ENCODE results near the gene PLEKHA7.

The PLEKHA7 gene

DNA sequence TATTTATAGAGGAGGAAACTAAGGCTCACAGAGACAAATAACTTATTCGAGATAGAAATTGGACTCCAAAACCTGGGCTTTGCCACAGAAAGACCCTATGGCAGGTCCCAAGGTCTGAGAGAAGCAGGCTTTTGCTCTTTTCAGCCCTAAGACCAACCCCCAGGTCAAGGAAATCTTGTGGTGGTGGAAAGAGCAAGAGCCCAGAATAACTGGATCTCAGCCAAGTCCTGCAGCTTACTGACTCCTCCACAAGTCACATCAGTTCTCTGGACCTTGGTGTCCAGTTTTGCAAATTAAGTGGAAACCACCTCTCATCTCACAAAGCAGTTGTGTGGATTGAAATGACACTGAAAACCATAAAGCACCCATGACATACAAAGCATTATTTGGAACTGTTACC, 153.6 kb downstream of the PLEKHA7 start:
- no peak overlapping the region for H3K27ac ChIP-seq (replicated peaks)
- no peak for TF ChIP-seq POLR2AphosphoS5 (IDR thresholded peaks at IDR 0.05; ENCODE audit: low read depth)
- TF ChIP-seq, protein P1, sequence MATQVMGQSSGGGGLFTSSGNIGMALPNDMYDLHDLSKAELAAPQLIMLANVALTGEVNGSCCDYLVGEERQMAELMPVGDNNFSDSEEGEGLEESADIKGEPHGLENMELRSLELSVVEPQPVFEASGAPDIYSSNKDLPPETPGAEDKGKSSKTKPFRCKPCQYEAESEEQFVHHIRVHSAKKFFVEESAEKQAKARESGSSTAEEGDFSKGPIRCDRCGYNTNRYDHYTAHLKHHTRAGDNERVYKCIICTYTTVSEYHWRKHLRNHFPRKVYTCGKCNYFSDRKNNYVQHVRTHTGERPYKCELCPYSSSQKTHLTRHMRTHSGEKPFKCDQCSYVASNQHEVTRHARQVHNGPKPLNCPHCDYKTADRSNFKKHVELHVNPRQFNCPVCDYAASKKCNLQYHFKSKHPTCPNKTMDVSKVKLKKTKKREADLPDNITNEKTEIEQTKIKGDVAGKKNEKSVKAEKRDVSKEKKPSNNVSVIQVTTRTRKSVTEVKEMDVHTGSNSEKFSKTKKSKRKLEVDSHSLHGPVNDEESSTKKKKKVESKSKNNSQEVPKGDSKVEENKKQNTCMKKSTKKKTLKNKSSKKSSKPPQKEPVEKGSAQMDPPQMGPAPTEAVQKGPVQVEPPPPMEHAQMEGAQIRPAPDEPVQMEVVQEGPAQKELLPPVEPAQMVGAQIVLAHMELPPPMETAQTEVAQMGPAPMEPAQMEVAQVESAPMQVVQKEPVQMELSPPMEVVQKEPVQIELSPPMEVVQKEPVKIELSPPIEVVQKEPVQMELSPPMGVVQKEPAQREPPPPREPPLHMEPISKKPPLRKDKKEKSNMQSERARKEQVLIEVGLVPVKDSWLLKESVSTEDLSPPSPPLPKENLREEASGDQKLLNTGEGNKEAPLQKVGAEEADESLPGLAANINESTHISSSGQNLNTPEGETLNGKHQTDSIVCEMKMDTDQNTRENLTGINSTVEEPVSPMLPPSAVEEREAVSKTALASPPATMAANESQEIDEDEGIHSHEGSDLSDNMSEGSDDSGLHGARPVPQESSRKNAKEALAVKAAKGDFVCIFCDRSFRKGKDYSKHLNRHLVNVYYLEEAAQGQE (IDR thresholded peaks at IDR 0.05; ENCODE audit: insufficient replicate concordance, low read depth) = no peak
- no peak for TF ChIP-seq GABPA (IDR thresholded peaks at IDR 0.05; ENCODE audit: low read depth)
- H3K4me3 ChIP-seq (replicated peaks; ENCODE audit: insufficient read depth, low read length) = no peak overlapping the region
- no peak for DNase-seq (ENCODE audit: low read depth in 1 of 2, low spot score in 1 of 2)
- H3K27me3 ChIP-seq (ENCODE audit: insufficient read depth, poor library complexity, severe bottlenecking) = no peaks in the 10 kb centered on the region

- H3K4me3 ChIP-seq (replicated peaks; ENCODE audit: insufficient read depth, low read length) = no peak overlapping the region
- no peak overlapping the region for H3K27ac ChIP-seq (replicated peaks)
- DNase-seq (ENCODE audit: low read depth in 1 of 2, low spot score in 1 of 2) = no peak
- TF ChIP-seq POLR2AphosphoS5 (IDR thresholded peaks at IDR 0.05; ENCODE audit: low read depth) = no peak
- TF ChIP-seq, protein P1 (IDR thresholded peaks at IDR 0.05; ENCODE audit: insufficient replicate concordance, low read depth) = no peak
- no peaks in the 10 kb centered on the region for H3K27me3 ChIP-seq (ENCODE audit: insufficient read depth, poor library complexity, severe bottlenecking)
Observed at GRCh38 chr11:16859651-16860050, 154.6 kb downstream of the PLEKHA7 start.

DNA sequence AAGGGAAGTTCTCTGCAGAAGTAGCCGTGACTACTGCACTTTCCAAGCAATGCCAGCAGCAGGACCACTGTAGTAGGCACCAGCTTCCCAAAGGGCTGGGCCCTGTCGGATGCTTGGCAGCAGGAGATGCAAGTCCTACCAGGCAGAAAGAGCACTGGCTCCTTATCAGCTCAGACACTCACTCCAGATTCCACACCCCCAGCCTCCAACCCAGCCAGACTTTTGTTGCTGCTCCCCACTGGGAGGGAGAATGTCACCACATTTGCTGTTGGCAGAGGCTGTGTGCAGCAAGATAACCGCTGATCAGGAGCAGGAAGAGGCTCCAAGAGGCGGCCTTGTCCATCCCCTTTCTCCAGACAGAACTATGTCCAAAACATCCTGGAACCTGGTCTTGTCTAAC, 157.0 kb downstream of the PLEKHA7 start:
- Histone ChIP-seq H3K4me3 (replicated peaks; ENCODE audit: insufficient read depth, low read length) (no peak overlapping the region), H3K27ac (replicated peaks) (no peak overlapping the region), H3K27me3 (ENCODE audit: insufficient read depth, poor library complexity, severe bottlenecking) (no peaks in the 10 kb centered on the region)
- TF ChIP-seq POLR2AphosphoS5 (IDR thresholded peaks at IDR 0.05; ENCODE audit: low read depth) (no peak), GABPA (IDR thresholded peaks at IDR 0.05; ENCODE audit: low read depth) (no peak), SPI1 (IDR thresholded peaks at IDR 0.05; ENCODE audit: borderline replicate concordance, low read depth) (no peak)
- TF ChIP-seq, protein P1 (IDR thresholded peaks at IDR 0.05; ENCODE audit: insufficient replicate concordance, low read depth) = no peak
- TF ChIP-seq, protein P2, sequence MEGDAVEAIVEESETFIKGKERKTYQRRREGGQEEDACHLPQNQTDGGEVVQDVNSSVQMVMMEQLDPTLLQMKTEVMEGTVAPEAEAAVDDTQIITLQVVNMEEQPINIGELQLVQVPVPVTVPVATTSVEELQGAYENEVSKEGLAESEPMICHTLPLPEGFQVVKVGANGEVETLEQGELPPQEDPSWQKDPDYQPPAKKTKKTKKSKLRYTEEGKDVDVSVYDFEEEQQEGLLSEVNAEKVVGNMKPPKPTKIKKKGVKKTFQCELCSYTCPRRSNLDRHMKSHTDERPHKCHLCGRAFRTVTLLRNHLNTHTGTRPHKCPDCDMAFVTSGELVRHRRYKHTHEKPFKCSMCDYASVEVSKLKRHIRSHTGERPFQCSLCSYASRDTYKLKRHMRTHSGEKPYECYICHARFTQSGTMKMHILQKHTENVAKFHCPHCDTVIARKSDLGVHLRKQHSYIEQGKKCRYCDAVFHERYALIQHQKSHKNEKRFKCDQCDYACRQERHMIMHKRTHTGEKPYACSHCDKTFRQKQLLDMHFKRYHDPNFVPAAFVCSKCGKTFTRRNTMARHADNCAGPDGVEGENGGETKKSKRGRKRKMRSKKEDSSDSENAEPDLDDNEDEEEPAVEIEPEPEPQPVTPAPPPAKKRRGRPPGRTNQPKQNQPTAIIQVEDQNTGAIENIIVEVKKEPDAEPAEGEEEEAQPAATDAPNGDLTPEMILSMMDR (IDR thresholded peaks at IDR 0.05; ENCODE audit: insufficient read depth, low read length) = no peak
- DNase-seq (ENCODE audit: low read depth in 1 of 2, low spot score in 1 of 2) = no peak

GRCh38 chr11:16856022-16856471, 158.2 kb downstream of the PLEKHA7 start:
- H3K27ac ChIP-seq (replicated peaks) = no peak overlapping the region
- no peak overlapping the region for H3K4me3 ChIP-seq (replicated peaks; ENCODE audit: insufficient read depth, low read length)
- TF ChIP-seq, protein P2 (IDR thresholded peaks at IDR 0.05; ENCODE audit: insufficient read depth, low read length) = no peak
- no peaks in the 10 kb centered on the region for H3K27me3 ChIP-seq (ENCODE audit: insufficient read depth, poor library complexity, severe bottlenecking)
- DNase-seq (ENCODE audit: low read depth in 1 of 2, low spot score in 1 of 2) = no peak
